ENCODE results near the gene VIL1. TPM values are rescaled to one million over a fixed set of nuclear protein-coding genes. Genes with fewer than 3 reads are reported as not detected.

VIL1 gene
- total and polyA plus RNA-seq, 2 of the 13 experiments (the other 11 are each of a cell fraction or from before 2014, with no cell fraction given): 287 to 301 TPM

DNA sequence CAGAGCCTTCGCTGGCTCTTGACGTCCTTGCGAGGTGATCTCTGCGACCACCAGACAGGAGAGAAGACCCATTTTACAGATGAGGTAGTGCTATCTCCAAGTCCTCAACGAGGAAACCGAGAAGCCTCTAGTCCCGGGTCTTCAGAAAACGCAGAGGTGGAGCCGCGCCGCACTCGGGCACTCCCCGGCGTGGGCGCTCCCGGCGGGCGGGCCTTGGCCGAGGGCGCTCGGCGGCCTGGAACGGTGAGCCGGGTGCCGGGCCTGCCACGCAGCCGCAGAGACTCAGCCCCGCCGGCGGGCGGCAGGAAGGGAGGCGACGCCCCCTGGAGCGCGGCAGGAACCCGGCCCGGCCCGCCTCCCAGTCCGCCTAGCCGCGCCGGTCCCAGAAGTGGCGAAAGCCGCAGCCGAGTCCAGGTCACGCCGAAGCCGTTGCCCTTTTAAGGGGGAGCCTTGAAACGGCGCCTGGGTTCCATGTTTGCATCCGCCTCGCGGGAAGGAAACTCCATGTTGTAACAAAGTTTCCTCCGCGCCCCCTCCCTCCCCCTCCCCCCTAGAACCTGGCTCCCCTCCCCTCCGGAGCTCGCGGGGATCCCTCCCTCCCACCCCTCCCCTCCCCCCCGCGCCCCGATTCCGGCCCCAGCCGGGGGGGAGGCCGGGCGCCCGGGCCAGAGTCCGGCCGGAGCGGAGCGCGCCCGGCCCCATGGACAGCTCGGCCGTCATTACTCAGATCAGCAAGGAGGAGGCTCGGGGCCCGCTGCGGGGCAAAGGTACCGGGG lies 19.3 kb upstream of the VIL1 start, which contains the start of gene CTDSP1 (continued):
- TF ChIP-seq ZNF124 (CRISPR knock-in tag; IDR thresholded peaks at IDR 0.05) (0 out of 2 replicates have a peak, but pooled peaks have one; percentile 56), CHD2 (IDR thresholded peaks at IDR 0.05; ENCODE audit: low read depth, low read length) (peak; percentile 53; the same call in 1 of the 2 replicates), AKAP8 (CRISPR knock-in tag; IDR thresholded peaks at IDR 0.05) (peak; percentile 84; the same call in 1 of the 2 replicates), SETDB1 (CRISPR knock-in tag; IDR thresholded peaks at IDR 0.05; ENCODE audit: borderline replicate concordance) (no peak), KDM4B (CRISPR knock-in tag; IDR thresholded peaks at IDR 0.05) (peak; percentile 88), TBX3 (IDR thresholded peaks at IDR 0.05; ENCODE audit: borderline replicate concordance) (no peak; the same call in 1 of the 2 replicates), ZFP36L2 (CRISPR knock-in tag; IDR thresholded peaks at IDR 0.05) (0 out of 2 replicates have a peak, but pooled peaks have one; percentile 73), GLI4 (CRISPR knock-in tag; IDR thresholded peaks at IDR 0.05; ENCODE audit: borderline replicate concordance) (0 out of 2 replicates have a peak, but pooled peaks have one; percentile 54), TAF1 (CRISPR knock-in tag; IDR thresholded peaks at IDR 0.05) (peak; percentile 66; the same call in 1 of the 2 replicates), NFYC (CRISPR knock-in tag; IDR thresholded peaks at IDR 0.05) (no peak), CENPX (CRISPR knock-in tag; IDR thresholded peaks at IDR 0.05) (no peak), CEBPG (CRISPR knock-in tag; IDR thresholded peaks at IDR 0.05) (peak; percentile 69), YEATS2 (CRISPR knock-in tag; IDR thresholded peaks at IDR 0.05; ENCODE audit: borderline replicate concordance) (no peak; the same call in 1 of the 2 replicates), MAFG (CRISPR knock-in tag; IDR thresholded peaks at IDR 0.05) (no peak), ZNF30 (CRISPR knock-in tag; IDR thresholded peaks at IDR 0.05) (no peak), PHF5A (CRISPR knock-in tag; IDR thresholded peaks at IDR 0.05; ENCODE audit: low read depth, unreplicated experiment) (peak; percentile 84), CHD4 (IDR thresholded peaks at IDR 0.05; ENCODE audit: borderline replicate concordance, low read length) (peak; percentile 58; the same call in 1 of the 2 replicates), GABPA (IDR thresholded peaks at IDR 0.05; ENCODE audit: low read depth, low read length) (no peak), GABPA (CRISPR knock-in tag; IDR thresholded peaks at IDR 0.05; ENCODE audit: low read depth) (no peak; the same call in 1 of the 2 replicates), FOSL2 (CRISPR knock-in tag; IDR thresholded peaks at IDR 0.05) (peak; percentile 57; the same call in 1 of the 2 replicates), SMAD9 (CRISPR knock-in tag; IDR thresholded peaks at IDR 0.05) (no peak), GATAD2A (CRISPR knock-in tag; IDR thresholded peaks at IDR 0.05) (peak; percentile 48; the same call in 1 of the 2 replicates), ZNF780A (CRISPR knock-in tag; IDR thresholded peaks at IDR 0.05) (no peak), FOXK1 (CRISPR knock-in tag; IDR thresholded peaks at IDR 0.05; ENCODE audit: borderline replicate concordance, low read depth) (peak; percentile 84; the same call in 1 of the 2 replicates), ZIK1 (CRISPR knock-in tag; IDR thresholded peaks at IDR 0.05; ENCODE audit: borderline replicate concordance, low read depth) (0 out of 2 replicates have a peak, but pooled peaks have one; percentile 29), PCBP2 (optimal IDR thresholded peaks at IDR 0.05; ENCODE audit: low read depth, low read length, poor library complexity, severe bottlenecking) (no peak), ONECUT2 (CRISPR knock-in tag; IDR thresholded peaks at IDR 0.05) (0 out of 2 replicates have a peak, but pooled peaks have one; percentile 14), ATRX (CRISPR knock-in tag; IDR thresholded peaks at IDR 0.05; ENCODE audit: borderline replicate concordance) (no peak), SMAD3 (CRISPR knock-in tag; IDR thresholded peaks at IDR 0.05) (peak; percentile 84; the same call in 1 of the 2 replicates)
- TF ChIP-seq, protein P1, sequence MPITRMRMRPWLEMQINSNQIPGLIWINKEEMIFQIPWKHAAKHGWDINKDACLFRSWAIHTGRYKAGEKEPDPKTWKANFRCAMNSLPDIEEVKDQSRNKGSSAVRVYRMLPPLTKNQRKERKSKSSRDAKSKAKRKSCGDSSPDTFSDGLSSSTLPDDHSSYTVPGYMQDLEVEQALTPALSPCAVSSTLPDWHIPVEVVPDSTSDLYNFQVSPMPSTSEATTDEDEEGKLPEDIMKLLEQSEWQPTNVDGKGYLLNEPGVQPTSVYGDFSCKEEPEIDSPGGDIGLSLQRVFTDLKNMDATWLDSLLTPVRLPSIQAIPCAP (CRISPR knock-in tag; IDR thresholded peaks at IDR 0.05; ENCODE audit: low read depth): no peak
- TF ChIP-seq, protein P2, sequence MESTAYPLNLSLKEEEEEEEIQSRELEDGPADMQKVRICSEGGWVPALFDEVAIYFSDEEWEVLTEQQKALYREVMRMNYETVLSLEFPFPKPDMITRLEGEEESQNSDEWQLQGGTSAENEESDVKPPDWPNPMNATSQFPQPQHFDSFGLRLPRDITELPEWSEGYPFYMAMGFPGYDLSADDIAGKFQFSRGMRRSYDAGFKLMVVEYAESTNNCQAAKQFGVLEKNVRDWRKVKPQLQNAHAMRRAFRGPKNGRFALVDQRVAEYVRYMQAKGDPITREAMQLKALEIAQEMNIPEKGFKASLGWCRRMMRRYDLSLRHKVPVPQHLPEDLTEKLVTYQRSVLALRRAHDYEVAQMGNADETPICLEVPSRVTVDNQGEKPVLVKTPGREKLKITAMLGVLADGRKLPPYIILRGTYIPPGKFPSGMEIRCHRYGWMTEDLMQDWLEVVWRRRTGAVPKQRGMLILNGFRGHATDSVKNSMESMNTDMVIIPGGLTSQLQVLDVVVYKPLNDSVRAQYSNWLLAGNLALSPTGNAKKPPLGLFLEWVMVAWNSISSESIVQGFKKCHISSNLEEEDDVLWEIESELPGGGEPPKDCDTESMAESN (CRISPR knock-in tag; conservative IDR thresholded peaks at IDR 0.05): peak; percentile 73

All from HepG2 (cell line).